ENCODE results near the gene CLSTN1.
"Not testable (repeated sequence)": the region's sequence is repeated elsewhere in the genome, so short reads cannot be mapped to it uniquely, and the experiment has no call there.

Gene CLSTN1

GRCh38 chr1:9728451-9729295, 95.1 kb downstream of the CLSTN1 start:
- DNase-seq: no peak

DNA sequence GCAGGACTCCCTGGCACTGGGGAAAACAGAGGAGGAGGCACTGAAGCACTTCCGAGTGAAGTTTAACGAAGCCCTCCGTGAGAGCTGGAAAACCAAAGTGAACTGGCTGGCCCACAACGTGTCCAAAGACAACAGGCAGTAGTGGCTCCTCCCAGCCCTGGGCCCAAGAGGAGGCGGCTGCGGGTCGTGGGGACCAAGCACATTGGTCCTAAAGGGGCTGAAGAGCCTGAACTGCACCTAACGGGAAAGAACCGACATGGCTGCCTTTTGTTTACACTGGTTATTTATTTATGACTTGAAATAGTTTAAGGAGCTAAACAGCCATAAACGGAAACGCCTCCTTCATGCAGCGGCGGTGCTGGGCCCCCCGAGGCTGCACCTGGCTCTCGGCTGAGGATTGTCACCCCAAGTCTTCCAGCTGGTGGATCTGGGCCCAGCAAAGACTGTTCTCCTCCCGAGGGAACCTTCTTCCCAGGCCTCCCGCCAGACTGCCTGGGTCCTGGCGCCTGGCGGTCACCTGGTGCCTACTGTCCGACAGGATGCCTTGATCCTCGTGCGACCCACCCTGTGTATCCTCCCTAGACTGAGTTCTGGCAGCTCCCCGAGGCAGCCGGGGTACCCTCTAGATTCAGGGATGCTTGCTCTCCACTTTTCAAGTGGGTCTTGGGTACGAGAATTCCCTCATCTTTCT, 96.7 kb downstream of the CLSTN1 start:
- no peak for DNase-seq

DNA sequence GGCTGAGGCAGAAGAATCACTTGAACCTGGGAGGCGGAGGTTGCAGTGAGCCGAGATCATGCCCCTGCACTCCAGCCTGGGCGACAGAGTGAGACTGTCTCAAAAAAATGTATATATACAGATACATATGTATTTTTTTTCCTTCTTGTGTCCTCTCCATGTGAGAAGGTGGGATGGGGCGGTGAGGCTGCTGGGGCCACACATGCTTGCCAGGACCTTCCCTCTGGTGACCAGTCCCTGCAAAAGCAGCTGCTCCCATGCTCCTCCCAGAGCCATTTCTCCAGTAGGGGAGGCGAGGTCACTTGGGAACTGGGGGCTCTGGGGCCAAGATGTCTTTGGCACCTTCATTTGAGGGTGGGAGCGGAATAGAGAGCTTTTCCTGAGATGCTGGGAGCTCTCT, 97.4 kb downstream of the CLSTN1 start:
- no peak for DNase-seq

DNA sequence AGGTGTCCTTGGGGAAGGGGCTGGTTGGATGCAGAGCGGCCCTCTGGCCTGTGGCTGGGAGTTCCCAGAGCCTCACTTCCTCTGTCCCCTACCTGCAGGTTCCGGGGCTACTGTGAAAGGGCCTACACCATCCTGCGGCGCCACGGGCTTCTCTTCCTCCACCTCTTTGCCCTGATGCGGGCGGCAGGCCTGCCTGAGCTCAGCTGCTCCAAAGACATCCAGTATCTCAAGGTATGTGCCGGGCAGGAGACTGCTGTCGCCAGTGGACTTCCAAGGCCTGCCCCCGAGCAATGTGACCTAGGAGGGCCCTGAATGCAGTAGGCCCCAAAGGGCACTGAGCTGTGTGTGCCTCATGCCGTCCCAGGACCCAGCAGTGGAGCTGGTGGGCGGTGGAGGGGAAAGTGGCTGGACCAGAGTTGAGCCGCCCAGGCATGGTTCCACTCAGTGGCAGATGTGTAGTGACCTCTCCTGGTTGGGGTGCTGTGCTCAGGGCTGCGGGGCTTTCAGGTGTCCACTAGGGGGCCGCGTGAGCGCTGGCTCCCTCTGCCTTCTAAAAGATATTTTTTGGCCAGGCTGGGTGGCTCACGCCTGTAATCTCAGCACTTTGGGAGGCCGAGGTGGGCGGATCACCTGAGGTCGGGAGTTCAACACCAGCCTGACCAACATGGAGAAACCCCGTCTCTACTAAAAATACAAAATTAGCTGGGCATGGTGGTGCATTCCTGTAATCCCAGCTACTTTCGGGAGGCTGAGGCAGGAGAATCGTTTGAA, 98.9 kb downstream of the CLSTN1 start:
- peak; percentile 18 for DNase-seq

GRCh38 chr1:9723926-9724325, 99.8 kb downstream of the CLSTN1 start:
- no peak for DNase-seq

GRCh38 chr1:9723068-9723805, 100.5 kb downstream of the CLSTN1 start:
- no peak for DNase-seq

- DNase-seq: no peak
These were observed 101.4 kb downstream of the CLSTN1 start for GRCh38 chr1:9722378-9722749.

DNA sequence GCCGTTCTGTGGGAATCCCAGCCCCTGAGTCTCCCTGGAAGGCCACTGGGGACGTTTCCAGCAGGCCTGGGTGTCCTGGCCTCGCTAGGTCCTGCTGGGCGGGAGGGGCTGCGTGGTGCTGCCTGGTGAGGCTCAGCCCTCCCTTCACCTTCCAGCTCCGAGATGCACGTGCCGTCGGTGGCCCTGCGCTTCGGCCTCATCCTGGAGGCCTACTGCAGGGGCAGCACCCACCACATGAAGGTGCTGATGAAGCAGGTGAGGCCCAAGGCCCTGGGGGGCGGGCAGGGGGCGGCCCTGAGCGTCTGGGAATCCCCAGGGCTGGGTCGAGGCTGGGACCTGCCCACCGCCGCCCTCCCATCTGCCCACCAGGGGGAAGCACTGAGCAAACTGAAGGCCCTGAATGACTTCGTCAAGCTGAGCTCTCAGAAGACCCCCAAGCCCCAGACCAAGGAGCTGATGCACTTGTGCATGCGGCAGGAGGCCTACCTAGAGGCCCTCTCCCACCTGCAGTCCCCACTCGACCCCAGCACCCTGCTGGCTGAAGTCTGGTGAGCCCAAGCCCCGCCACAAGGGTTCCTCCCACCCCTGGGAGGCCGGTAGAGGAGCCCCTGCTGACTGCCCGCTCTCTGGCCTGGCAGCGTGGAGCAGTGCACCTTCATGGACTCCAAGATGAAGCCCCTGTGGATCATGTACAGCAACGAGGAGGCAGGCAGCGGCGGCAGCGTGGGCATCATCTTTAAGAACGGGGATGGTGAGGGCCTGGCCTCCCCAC, 102.0 kb downstream of the CLSTN1 start:
- no peak for DNase-seq

DNA sequence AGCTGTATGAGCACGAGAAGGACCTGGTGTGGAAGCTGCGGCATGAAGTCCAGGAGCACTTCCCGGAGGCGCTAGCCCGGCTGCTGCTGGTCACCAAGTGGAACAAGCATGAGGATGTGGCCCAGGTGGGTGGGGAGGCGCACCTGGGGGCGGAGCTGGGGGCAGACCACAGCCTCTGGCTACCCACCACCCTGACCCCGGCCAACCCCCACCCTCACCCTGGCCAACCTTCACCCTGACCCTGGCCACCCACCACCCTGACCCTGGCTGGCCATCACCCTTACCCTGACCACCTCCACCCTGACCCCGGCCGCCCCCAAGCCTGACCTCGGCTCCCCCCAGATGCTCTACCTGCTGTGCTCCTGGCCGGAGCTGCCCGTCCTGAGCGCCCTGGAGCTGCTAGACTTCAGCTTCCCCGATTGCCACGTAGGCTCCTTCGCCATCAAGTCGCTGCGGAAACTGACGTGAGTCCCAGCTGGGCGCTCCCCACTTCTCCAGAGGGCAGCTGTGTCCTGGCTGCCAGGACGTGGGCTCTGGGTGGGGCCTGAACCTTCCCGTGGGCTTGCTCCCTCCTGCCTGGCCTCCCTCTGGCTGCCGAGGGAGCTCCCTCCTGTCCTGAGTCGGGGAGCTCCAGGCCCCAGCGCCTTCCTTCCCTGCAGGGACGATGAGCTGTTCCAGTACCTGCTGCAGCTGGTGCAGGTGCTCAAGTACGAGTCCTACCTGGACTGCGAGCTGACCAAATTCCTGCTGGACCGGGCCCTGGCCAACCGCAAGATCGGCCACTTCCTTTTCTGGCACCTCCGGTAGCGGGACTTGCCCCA, 102.8 kb downstream of the CLSTN1 start:
- no peak for DNase-seq

DNA sequence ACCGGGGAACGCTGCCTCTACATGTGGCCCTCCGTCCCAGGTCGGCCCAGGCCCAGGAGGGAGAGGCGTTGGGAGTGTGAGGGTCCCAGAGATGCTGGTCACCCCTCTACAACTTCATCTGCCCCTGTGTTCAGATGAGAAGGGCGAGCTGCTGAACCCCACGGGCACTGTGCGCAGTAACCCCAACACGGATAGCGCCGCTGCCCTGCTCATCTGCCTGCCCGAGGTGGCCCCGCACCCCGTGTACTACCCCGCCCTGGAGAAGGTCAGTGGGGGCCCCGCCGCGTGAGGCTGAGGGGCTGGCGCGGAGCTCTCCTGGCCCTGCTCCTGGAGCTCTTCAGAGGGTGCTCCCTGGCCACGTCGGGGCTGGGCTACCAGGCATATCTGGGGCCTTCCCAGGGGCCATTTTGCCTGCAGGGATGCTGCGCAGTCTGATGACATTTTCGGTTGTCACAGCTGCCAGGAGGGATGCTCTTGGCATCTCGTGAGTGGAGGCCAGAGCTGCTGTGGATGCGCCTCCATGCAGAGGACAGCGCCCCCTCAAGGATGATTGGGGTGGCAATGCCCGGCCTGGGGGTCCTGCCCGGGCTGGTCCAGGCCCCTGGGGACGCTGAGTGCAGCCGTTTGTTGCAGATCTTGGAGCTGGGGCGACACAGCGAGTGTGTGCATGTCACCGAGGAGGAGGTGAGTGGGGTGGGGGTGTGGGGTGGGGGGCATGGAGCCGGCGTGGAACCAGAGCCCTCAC, 103.6 kb downstream of the CLSTN1 start:
- DNase-seq: no peak

DNA sequence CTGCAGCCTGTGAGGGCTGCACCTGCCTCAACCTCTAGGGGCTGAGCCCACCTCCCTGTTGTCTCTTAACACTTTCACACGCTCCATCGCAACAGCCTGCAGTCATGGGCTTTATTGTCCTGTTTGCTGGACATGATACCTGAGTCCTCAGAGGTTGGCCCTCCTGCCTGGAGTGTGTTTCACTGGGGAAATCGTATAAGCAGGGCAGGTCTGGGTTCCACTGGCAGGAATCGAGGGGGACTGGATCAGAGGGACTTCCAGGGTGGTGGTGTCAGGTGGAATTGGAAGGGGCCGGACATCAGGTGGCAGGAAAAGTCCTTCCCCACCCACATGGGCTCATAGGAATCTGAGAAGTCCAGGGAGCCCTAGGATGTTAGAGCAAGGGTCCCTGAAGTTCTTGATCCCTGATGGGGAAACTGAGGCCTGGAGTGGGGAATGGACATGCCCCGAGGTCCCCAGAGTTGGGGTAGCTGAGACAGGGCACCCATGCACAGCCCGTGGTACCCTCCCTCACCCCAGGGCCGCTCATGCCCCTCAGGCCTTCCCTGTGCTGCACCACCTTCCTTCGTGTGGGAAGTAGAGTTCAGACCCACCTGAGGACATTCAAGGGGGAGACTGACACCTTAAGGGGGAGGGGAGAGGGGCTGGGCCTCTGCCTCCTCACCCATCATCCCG, 105.6 kb downstream of the CLSTN1 start:
- DNase-seq: no peak

DNA sequence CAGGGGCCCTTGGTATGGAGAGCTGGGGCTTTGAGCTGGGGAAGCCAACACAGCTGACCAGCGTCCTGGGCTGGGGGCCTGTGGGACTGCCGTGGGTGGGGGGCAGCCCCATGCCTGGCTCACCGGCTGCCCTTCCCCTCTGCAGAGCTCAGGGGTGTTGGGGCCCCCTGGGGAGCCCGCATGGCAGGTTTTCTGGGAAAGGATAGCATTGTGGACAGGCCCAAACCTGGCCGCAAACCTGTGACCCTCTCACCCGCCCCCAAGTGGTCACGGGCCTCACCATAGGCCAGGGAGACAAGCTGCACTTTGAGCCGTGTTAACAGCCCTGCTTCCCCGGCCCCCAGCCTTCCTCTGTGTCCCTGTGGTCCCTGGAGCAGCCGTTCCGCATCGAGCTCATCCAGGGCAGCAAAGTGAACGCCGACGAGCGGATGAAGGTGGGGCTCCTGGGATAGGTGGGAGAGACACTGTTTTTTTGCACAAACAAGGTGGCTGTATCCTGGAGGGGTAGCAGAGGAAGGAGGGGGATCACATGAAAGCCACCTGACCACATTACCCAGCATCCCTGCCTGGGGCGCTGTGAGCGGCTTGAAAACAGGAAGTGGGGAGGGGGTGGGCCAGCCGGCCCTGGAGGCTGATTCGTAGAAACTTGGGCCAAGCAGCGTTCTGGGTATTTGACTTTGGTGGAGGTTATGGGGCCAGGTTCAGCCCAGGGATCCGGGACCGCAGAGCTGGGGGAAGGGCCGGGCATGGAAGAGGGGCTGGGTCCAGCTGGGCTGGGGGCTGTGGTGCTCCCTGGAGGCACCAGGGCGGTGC, 106.4 kb downstream of the CLSTN1 start:
- no peak for DNase-seq

DNA sequence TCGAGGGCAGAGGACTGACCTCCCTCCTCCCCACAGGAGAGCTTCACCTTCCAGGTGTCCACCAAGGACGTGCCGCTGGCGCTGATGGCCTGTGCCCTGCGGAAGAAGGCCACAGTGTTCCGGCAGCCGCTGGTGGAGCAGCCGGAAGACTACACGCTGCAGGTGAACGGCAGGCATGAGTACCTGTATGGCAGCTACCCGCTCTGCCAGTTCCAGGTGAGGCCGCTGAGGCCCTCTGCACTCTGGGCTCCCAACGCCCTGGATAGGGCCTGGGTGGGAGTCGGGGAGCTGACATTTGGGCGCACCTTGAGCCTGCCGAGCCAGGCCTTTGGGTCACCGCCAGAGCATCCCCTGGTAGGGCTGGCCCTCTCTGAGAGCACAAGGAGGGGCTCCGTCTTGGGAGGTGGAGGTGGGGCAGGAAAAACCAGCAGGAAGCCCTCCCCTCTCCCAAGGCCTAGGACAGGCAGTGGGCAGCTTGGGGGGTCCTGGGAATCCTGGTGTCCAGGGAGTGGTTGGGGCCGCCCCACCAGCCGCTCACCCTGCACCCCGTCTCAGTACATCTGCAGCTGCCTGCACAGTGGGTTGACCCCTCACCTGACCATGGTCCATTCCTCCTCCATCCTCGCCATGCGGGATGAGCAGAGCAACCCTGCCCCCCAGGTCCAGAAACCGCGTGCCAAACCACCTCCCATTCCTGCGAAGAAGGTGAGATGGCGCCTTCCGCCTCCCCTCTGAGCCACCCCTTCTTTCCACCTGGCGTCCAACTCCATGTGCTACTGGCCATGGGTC, 107.2 kb downstream of the CLSTN1 start:
- DNase-seq: no peak

GRCh38 chr1:9715536-9716226, 108.1 kb downstream of the CLSTN1 start:
- DNase-seq: no peak

- no peak for DNase-seq
These were observed 109.5 kb downstream of the CLSTN1 start for GRCh38 chr1:9714257-9714718.

- not testable (repeated sequence) for DNase-seq
These were observed 111.0 kb downstream of the CLSTN1 start for GRCh38 chr1:9712767-9713166.

- no peak for DNase-seq
These were observed 112.2 kb downstream of the CLSTN1 start for GRCh38 chr1:9711466-9712020.

Measured in NCI-H446 treated with DMSO at 0.1 percent for 48 hours (cell line).